Uterus (tissue), 2 donors: ENCODE results near the gene CD99.

Experiments
- CTCF ChIP-seq, 4 experiments: fragments of 200-600 bp in 2 of 4; fragments of 450-650 bp in 2 of 4; sonication (generic) in 2 of 4; IDR thresholded peaks; one replicate each; pipeline ENCODE4 v1.5.1; 2016 to 2019; ENCODE audit warnings: antibody characterized with exemption in 4 of 4, mild to moderate bottlenecking in 2 of 4, moderate library complexity in 1 of 4
- POLR2A ChIP-seq, 2 donors: fragments of 450-650 bp; IDR thresholded peaks; one replicate each; pipeline ENCODE4 v1.6.1; 2016; ENCODE audit warnings: antibody characterized with exemption in 2 of 2, mild to moderate bottlenecking in 1 of 2, moderate library complexity in 1 of 2

DNA sequence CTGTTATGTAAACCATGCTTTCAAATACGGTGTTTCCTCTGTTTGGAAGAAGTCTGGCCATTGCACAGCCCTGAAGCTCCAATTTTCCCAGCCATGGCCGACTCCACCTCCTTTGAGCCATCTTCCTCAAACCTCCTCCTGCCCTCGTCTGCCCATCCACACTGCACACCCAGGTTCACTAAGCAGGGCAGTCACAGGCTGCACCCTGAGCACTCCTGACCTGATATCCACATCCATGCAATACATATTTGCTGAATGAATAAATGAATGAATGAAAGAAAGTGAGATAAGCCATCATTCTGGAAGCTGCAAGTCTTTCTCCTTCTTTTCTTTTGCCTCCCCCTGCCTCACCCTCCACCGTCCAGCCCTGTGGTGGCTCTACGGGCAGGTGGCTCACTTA, 83.0 kb downstream of the CD99 start:
- TF ChIP-seq CTCF (IDR thresholded peaks at IDR 0.05) (no peak), POLR2A (IDR thresholded peaks at IDR 0.05) (no peak)
